Neural progenitor cell (in vitro differentiated cells): ENCODE measurements around the gene GRAMD1B. TPM values are rescaled to one million over a fixed set of nuclear protein-coding genes. Genes with fewer than 3 reads are reported as not detected.

Experiments used
- DNase-seq: peaks from one replicate; pipeline ENCODE4 v3.0.0-alpha.2; 2016; ENCODE audit warnings: low spot score
- H2AFZ ChIP-seq: fragments of 200-600 bp; sonication (generic); replicated peaks from 2 replicates; pipeline ENCODE4 v1.6.1; 2016; ENCODE audit warnings: antibody characterized with exemption
- H3F3A ChIP-seq: fragments of 200-600 bp; sonication (generic); 2 replicates; pipeline ENCODE4 v1.6.1; 2016; ENCODE audit warnings: antibody characterized with exemption, low read depth
- H3K27ac ChIP-seq: fragments of 200-600 bp; sonication (generic); 2 replicates; pipeline ENCODE4 v1.5.1; 2016; ENCODE audit warnings: mild to moderate bottlenecking
- H3K27me3 ChIP-seq: fragments of 200-600 bp; sonication (generic); 2 replicates; pipeline ENCODE4 v1.6.1; 2016; ENCODE audit warnings: mild to moderate bottlenecking, moderate library complexity
- H3K36me3 ChIP-seq: fragments of 200-600 bp; sonication (generic); 2 replicates; pipeline ENCODE4 v1.5.1; 2016
- H3K4me1 ChIP-seq: fragments of 200-600 bp; sonication (generic); 2 replicates; pipeline ENCODE4 v1.6.1; 2016; ENCODE audit warnings: mixed run types
- H3K4me2 ChIP-seq: fragments of 200-600 bp; sonication (generic); 2 replicates; pipeline ENCODE4 v1.6.1; 2016
- H3K4me3 ChIP-seq: fragments of 200-600 bp; sonication (generic); 2 replicates; pipeline ENCODE4 v1.5.1; 2016
- H3K79me2 ChIP-seq: fragments of 200-600 bp; sonication (generic); 2 replicates; pipeline ENCODE4 v1.6.1; 2016; ENCODE audit warnings: low read depth
- H3K9ac ChIP-seq: fragments of 200-600 bp; sonication (generic); 2 replicates; pipeline ENCODE4 v1.6.1; 2016
- H3K9me3 ChIP-seq: fragments of 200-600 bp; sonication (generic); 2 replicates; pipeline ENCODE4 v1.5.1; 2016; ENCODE audit warnings: low read depth
- H4K20me1 ChIP-seq: fragments of 200-600 bp; sonication (generic); 2 replicates; pipeline ENCODE4 v1.6.1; 2016; ENCODE audit warnings: low read depth
- H3K27ac Mint-ChIP-seq: 3 replicates; pipeline ENCODE4 v1.8.0; 2021; ENCODE audit warnings: mixed read lengths
- H3K27me3 Mint-ChIP-seq: 2 replicates; pipeline ENCODE4 v1.8.0; 2022; ENCODE audit warnings: low read depth, mild to moderate bottlenecking, inconsistent platforms, moderate library complexity, mixed read lengths; ENCODE audit not compliant: insufficient read depth
- H3K36me3 Mint-ChIP-seq: 3 replicates; pipeline ENCODE4 v1.8.0; 2021; ENCODE audit warnings: mixed read lengths
- H3K4me1 Mint-ChIP-seq: 3 replicates; pipeline ENCODE4 v1.8.0; 2021; ENCODE audit warnings: mixed read lengths
- H3K4me3 Mint-ChIP-seq: 3 replicates; pipeline ENCODE4 v1.8.0; 2021; ENCODE audit warnings: mild to moderate bottlenecking, moderate library complexity, mixed read lengths
- H3K9me3 Mint-ChIP-seq: 3 replicates; pipeline ENCODE4 v1.8.0; 2020; ENCODE audit warnings: mixed read lengths
- CTCF ChIP-seq: fragments of 200-600 bp; sonication (generic); IDR thresholded peaks from 2 replicates; pipeline ENCODE4 v1.5.1; 2017; ENCODE audit warnings: antibody characterized with exemption, mild to moderate bottlenecking
- EZH2 ChIP-seq: fragments of 200-600 bp; sonication (generic); IDR thresholded peaks from 2 replicates; pipeline ENCODE4 v1.6.1; 2017; ENCODE audit warnings: antibody characterized with exemption, mild to moderate bottlenecking, moderate library complexity
- EZH2phosphoT487 ChIP-seq: fragments of 200-600 bp; sonication (generic); IDR thresholded peaks from 2 replicates; pipeline ENCODE4 v1.6.1; 2017; ENCODE audit warnings: antibody characterized with exemption
- total RNA-seq: library from RNA; depleted of rRNA; stranded (reverse); fragments of >200 nt; gene quantifications from 2 replicates; pipeline ENCODE4 v1.2.3, GENCODE V29; 2015; ENCODE audit warnings: low replicate concordance

GRAMD1B gene
- total RNA-seq, 1 donor from 2014 or later = 12.6 TPM

- Mint-ChIP-seq H3K9me3 (no peaks in the 10 kb centered on the region), H3K4me1 (peaks cover 39% of the 10 kb centered on the region), H3K27ac (no peak overlapping the region), H3K4me3 (peak overlapping the region; percentile 46), H3K27me3 (peaks cover 7% of the 10 kb centered on the region), H3K36me3 (peaks cover 2% of the 10 kb centered on the region)
- TF ChIP-seq EZH2phosphoT487 (no peak), EZH2 (no peak), CTCF (no peak)
- H3K27me3 ChIP-seq = peaks cover 57% of the 10 kb centered on the region
- H3K9me3 ChIP-seq = no peaks in the 10 kb centered on the region
- H3K4me2 ChIP-seq = peak overlapping the region; percentile 53
- DNase-seq = no peak
- H3K36me3 ChIP-seq = no peaks in the 10 kb centered on the region
- H3K79me2 ChIP-seq = peaks cover 13% of the 10 kb centered on the region
- peaks cover 8% of the 10 kb centered on the region for H4K20me1 ChIP-seq
- peaks cover 39% of the 10 kb centered on the region for H3K4me1 ChIP-seq
- H2AFZ ChIP-seq = no peak overlapping the region
- H3F3A ChIP-seq = peaks cover 42% of the 10 kb centered on the region
- H3K4me3 ChIP-seq = no peak overlapping the region
- H3K9ac ChIP-seq = no peak overlapping the region
- no peak overlapping the region for H3K27ac ChIP-seq
These were observed 3.3 kb upstream of the GRAMD1B start for GRCh38 chr11:123426789-123427188.

GRCh38 chr11:123427405-123427804 is 2.7 kb upstream of the GRAMD1B start:
- Histone ChIP-seq H3K4me2 (no peak overlapping the region), H3K9me3 (no peaks in the 10 kb centered on the region), H3K36me3 (no peaks in the 10 kb centered on the region), H3K79me2 (peaks cover 19% of the 10 kb centered on the region), H4K20me1 (peaks cover 12% of the 10 kb centered on the region), H3K4me3 (no peak overlapping the region), H2AFZ (no peak overlapping the region), H3F3A (peaks cover 45% of the 10 kb centered on the region), H3K27me3 (peaks cover 51% of the 10 kb centered on the region), H3K9ac (no peak overlapping the region), H3K27ac (no peak overlapping the region), H3K4me1 (peaks cover 43% of the 10 kb centered on the region)
- no peak overlapping the region for H3K4me3 Mint-ChIP-seq
- peaks cover 7% of the 10 kb centered on the region for H3K27me3 Mint-ChIP-seq
- H3K27ac Mint-ChIP-seq = peak overlapping the region; percentile 40
- peaks cover 43% of the 10 kb centered on the region for H3K4me1 Mint-ChIP-seq
- no peak for DNase-seq
- H3K9me3 Mint-ChIP-seq = no peaks in the 10 kb centered on the region
- TF ChIP-seq CTCF = no peak
- TF ChIP-seq EZH2 = no peak
- no peak for TF ChIP-seq EZH2phosphoT487
- peaks cover 2% of the 10 kb centered on the region for H3K36me3 Mint-ChIP-seq

DNA sequence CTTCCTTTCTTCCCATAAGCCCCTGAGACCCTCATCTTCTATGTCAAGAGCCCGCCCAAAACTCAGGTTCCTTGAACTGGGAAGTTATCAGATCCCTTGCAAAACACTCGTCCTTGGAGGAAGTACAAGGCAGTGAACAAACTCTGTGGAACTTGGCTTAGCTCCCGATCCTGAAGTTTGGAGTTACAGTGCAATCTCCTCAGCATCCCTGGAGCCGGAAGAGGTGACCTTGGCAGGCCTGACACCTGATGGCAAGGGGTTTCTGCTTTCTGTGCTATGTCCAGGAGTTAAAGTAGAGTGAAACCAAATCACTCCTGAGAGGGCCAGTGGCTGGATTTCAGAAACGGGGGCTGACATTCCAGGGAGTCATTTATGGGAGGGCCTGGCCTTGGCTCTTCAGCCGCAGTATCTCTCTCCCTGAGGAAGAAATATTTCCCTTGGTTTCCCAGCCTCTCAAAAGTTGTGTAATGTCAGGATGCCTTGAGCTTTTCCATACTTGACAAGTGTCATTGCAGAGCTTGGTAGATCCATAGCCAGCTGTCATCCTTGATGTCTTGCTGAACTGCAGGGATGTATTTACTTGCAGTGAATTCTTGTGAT is 1.9 kb upstream of the GRAMD1B start:
- DNase-seq = no peak
- Histone ChIP-seq H3K9me3 (no peaks in the 10 kb centered on the region), H2AFZ (no peak overlapping the region), H3K36me3 (no peaks in the 10 kb centered on the region), H3K4me1 (peaks cover 43% of the 10 kb centered on the region), H3F3A (peaks cover 50% of the 10 kb centered on the region), H3K27me3 (peaks cover 44% of the 10 kb centered on the region), H3K79me2 (peaks cover 27% of the 10 kb centered on the region), H3K4me2 (no peak overlapping the region), H3K9ac (no peak overlapping the region), H3K27ac (no peak overlapping the region), H4K20me1 (peaks cover 12% of the 10 kb centered on the region), H3K4me3 (no peak overlapping the region)
- H3K4me3 Mint-ChIP-seq = peak overlapping the region; percentile 75
- H3K4me1 Mint-ChIP-seq = peaks cover 48% of the 10 kb centered on the region
- H3K9me3 Mint-ChIP-seq = no peaks in the 10 kb centered on the region
- TF ChIP-seq EZH2phosphoT487 (no peak), CTCF (no peak), EZH2 (no peak)
- peaks cover 7% of the 10 kb centered on the region for H3K27me3 Mint-ChIP-seq
- peaks cover 6% of the 10 kb centered on the region for H3K36me3 Mint-ChIP-seq
- H3K27ac Mint-ChIP-seq = peak overlapping the region; percentile 19
